ENCODE measurements around the gene USP43.

USP43 gene

DNA sequence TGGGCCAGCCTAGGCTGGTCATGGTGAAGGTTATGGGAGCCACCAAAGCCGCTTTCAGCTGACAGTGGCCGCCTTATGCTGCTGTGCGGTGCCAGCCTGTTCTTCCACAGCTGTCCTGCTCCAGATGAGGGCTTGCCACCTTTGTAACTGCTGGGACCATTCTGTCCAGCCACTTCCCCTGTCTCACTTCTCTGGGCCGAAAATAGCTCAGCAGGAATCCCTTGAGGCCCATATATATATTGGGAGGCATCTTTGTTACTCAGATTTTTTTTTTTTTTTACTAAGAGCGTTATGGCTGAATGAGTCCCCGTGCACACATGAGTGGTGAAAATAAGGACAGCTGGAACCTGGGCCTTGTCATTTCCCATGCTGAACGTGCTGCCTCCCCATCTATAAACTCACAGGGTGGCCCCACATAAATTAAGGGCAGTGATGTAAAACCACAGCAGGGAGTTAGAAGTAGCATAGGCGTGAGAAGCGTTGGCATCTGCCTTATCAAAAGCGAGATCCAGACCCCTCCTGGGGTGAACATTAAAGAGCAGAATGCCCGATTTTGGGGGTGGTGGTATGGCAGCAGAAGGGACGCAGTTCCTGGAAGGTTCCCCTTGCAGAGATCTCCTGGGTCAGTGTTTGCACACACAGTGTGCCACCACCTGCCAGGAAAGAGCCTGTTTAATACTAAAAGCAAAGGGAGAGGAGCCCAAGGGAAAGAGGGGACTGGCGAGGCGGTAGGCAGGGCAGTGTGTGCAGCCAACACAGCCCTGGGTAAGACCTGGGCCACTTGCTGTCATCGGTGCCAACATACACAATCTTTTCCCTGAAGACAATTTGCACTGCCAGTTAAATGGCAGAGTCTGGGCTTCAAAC lies 57.8 kb downstream of the USP43 start:
- Mint-ChIP-seq H3K36me3 (ENCODE audit: low read depth) (no peaks in the 10 kb centered on the region), H3K4me1 (ENCODE audit: low read depth) (no peaks in the 10 kb centered on the region), H3K27me3 (ENCODE audit: low read depth) (no peaks in the 10 kb centered on the region), H3K4me3 (no peak overlapping the region), H3K9me3 (no peaks in the 10 kb centered on the region), H3K27ac (no peak overlapping the region)
- no peak for DNase-seq (ENCODE audit: low spot score)

DNA sequence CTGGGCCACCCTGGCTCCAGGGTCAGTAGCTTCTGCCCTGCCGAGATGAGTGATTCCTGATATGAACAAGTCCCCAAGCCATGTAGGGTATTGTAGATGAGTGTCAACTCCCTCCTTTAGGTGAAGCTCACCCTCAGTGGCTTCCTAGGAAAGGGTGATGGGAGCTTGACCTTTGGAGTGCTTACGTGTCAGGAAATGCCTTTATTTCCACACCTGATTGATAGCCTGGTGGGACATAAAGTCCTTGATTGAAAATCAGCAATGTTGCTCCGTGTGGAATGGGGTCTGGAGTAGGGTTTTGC lies 58.4 kb downstream of the USP43 start:
- H3K4me1 Mint-ChIP-seq (ENCODE audit: low read depth): no peaks in the 10 kb centered on the region
- no peak overlapping the region for H3K4me3 Mint-ChIP-seq
- no peak for DNase-seq (ENCODE audit: low spot score)
- H3K27me3 Mint-ChIP-seq (ENCODE audit: low read depth): no peaks in the 10 kb centered on the region
- no peak overlapping the region for H3K27ac Mint-ChIP-seq
- no peaks in the 10 kb centered on the region for H3K36me3 Mint-ChIP-seq (ENCODE audit: low read depth)
- H3K9me3 Mint-ChIP-seq: no peaks in the 10 kb centered on the region

DNA sequence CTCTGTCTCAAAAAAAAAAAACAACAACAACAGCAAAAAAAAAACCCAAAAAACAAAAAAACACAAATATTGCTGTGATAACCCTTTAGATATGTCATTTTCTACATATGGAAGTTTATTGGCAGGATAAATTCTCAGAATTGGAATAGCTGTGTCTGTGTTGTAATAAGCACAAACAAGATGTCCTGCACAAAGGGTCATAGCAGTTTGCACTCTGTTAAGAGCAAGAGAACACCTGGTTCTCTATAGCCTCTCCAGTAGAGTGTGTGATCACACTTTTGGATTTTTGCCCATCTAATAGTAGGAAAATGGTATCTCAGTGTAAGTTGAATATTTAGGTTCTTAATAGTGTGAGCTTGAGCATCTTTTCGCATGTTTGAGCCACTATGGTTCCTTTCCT lies 60.4 kb downstream of the USP43 start:
- DNase-seq (ENCODE audit: low spot score): no peak
- Mint-ChIP-seq H3K27ac (no peak overlapping the region), H3K4me3 (no peak overlapping the region), H3K36me3 (ENCODE audit: low read depth) (no peaks in the 10 kb centered on the region), H3K9me3 (no peaks in the 10 kb centered on the region), H3K4me1 (ENCODE audit: low read depth) (no peaks in the 10 kb centered on the region), H3K27me3 (ENCODE audit: low read depth) (no peaks in the 10 kb centered on the region)

- H3K9me3 Mint-ChIP-seq: no peaks in the 10 kb centered on the region
- no peak overlapping the region for H3K4me3 Mint-ChIP-seq
- H3K27ac Mint-ChIP-seq: no peak overlapping the region
- DNase-seq (ENCODE audit: low spot score): no peak
- H3K27me3 Mint-ChIP-seq (ENCODE audit: low read depth): no peaks in the 10 kb centered on the region
- no peaks in the 10 kb centered on the region for H3K4me1 Mint-ChIP-seq (ENCODE audit: low read depth)
- no peaks in the 10 kb centered on the region for H3K36me3 Mint-ChIP-seq (ENCODE audit: low read depth)
Observed at GRCh38 chr17:9707948-9708347, 62.6 kb downstream of the USP43 start.

- H3K4me1 Mint-ChIP-seq (ENCODE audit: low read depth): no peaks in the 10 kb centered on the region
- H3K4me3 Mint-ChIP-seq: no peak overlapping the region
- H3K9me3 Mint-ChIP-seq: no peaks in the 10 kb centered on the region
- no peak for DNase-seq (ENCODE audit: low spot score)
- H3K27me3 Mint-ChIP-seq (ENCODE audit: low read depth): no peaks in the 10 kb centered on the region
- H3K27ac Mint-ChIP-seq: no peak overlapping the region
- no peaks in the 10 kb centered on the region for H3K36me3 Mint-ChIP-seq (ENCODE audit: low read depth)
Observed at GRCh38 chr17:9714801-9715200, 69.5 kb downstream of the USP43 start.

- H3K4me1 Mint-ChIP-seq (ENCODE audit: low read depth): no peaks in the 10 kb centered on the region
- H3K27me3 Mint-ChIP-seq (ENCODE audit: low read depth): no peaks in the 10 kb centered on the region
- DNase-seq (ENCODE audit: low spot score): no peak
- H3K27ac Mint-ChIP-seq: no peak overlapping the region
- H3K4me3 Mint-ChIP-seq: no peak overlapping the region
- H3K9me3 Mint-ChIP-seq: no peaks in the 10 kb centered on the region
- H3K36me3 Mint-ChIP-seq (ENCODE audit: low read depth): no peaks in the 10 kb centered on the region
Observed at GRCh38 chr17:9715503-9716016, 70.2 kb downstream of the USP43 start.

- H3K27me3 Mint-ChIP-seq (ENCODE audit: low read depth): no peaks in the 10 kb centered on the region
- H3K4me1 Mint-ChIP-seq (ENCODE audit: low read depth): no peaks in the 10 kb centered on the region
- no peak overlapping the region for H3K27ac Mint-ChIP-seq
- no peak for DNase-seq (ENCODE audit: low spot score)
- H3K36me3 Mint-ChIP-seq (ENCODE audit: low read depth): no peaks in the 10 kb centered on the region
- no peaks in the 10 kb centered on the region for H3K9me3 Mint-ChIP-seq
- no peak overlapping the region for H3K4me3 Mint-ChIP-seq
Observed at GRCh38 chr17:9725575-9725974, 80.3 kb downstream of the USP43 start.

GRCh38 chr17:9726291-9726690 lies 81.0 kb downstream of the USP43 start:
- no peak overlapping the region for H3K27ac Mint-ChIP-seq

DNA sequence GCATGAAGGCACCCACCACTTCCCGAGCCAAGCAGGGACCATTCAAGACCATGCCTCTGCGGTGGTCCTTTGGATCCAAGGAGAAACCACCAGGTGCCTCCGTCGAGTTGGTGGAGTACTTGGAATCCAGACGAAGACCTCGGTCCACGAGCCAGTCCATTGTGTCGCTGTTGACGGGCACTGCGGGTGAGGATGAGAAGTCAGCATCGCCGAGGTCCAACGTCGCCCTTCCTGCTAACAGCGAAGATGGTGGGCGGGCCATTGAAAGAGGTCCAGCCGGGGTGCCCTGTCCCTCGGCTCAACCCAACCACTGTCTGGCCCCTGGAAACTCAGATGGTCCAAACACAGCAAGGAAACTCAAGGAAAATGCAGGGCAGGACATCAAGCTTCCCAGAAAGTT lies 82.7 kb downstream of the USP43 start:
- Mint-ChIP-seq H3K27ac (no peak overlapping the region), H3K9me3 (no peaks in the 10 kb centered on the region), H3K27me3 (ENCODE audit: low read depth) (no peaks in the 10 kb centered on the region), H3K36me3 (ENCODE audit: low read depth) (no peaks in the 10 kb centered on the region), H3K4me3 (no peak overlapping the region), H3K4me1 (ENCODE audit: low read depth) (no peaks in the 10 kb centered on the region)
- DNase-seq (ENCODE audit: low spot score): no peak

More at GRCh38 chr17:9726291-9726690, 81.0 kb downstream of the USP43 start:
- no peak overlapping the region for H3K4me3 Mint-ChIP-seq
- no peaks in the 10 kb centered on the region for H3K27me3 Mint-ChIP-seq (ENCODE audit: low read depth)
- H3K4me1 Mint-ChIP-seq (ENCODE audit: low read depth): no peaks in the 10 kb centered on the region
- H3K9me3 Mint-ChIP-seq: no peaks in the 10 kb centered on the region
- DNase-seq (ENCODE audit: low spot score): no peak
- H3K36me3 Mint-ChIP-seq (ENCODE audit: low read depth): no peaks in the 10 kb centered on the region

GRCh38 chr17:9728564-9728963 lies 83.2 kb downstream of the USP43 start:
- H3K27me3 Mint-ChIP-seq (ENCODE audit: low read depth): no peaks in the 10 kb centered on the region

DNA sequence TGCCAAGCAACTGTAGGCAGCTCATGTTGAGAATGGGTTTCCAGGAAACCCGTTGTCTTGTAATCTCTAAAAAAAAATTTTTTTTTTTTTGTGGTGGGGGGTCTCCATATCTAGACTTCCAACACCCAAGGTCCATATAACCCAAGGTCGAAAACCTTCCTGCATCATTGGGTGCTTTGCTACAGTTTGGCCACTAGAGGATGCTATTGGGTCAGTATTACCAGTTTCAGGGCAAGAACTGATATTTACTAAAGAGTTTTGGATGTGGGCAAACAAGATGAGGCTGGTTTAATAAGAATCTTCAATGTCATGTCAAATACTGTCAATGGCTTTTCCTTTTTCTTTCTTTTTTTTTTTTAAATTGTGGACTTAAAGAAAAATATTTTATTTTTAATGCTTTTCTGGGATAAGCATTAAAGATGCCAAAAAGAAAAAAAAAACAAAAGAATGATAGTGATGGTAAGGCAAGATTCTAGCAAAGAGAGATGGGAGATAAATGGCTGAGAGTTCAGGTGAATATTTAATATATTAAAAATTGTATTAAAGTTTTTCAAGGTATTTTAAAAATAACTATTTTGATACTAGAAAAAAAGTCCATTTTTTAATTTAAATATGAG lies 83.8 kb downstream of the USP43 start:
- Mint-ChIP-seq H3K27me3 (ENCODE audit: low read depth) (no peaks in the 10 kb centered on the region), H3K4me3 (no peak overlapping the region), H3K9me3 (no peaks in the 10 kb centered on the region), H3K4me1 (ENCODE audit: low read depth) (no peaks in the 10 kb centered on the region), H3K36me3 (ENCODE audit: low read depth) (no peaks in the 10 kb centered on the region), H3K27ac (no peak overlapping the region)
- no peak for DNase-seq (ENCODE audit: low spot score)

More at GRCh38 chr17:9728564-9728963, 83.2 kb downstream of the USP43 start:
- H3K27ac Mint-ChIP-seq: no peak overlapping the region
- H3K4me1 Mint-ChIP-seq (ENCODE audit: low read depth): no peaks in the 10 kb centered on the region
- H3K9me3 Mint-ChIP-seq: no peaks in the 10 kb centered on the region
- H3K4me3 Mint-ChIP-seq: no peak overlapping the region
- DNase-seq (ENCODE audit: low spot score): no peak
- no peaks in the 10 kb centered on the region for H3K36me3 Mint-ChIP-seq (ENCODE audit: low read depth)

DNA sequence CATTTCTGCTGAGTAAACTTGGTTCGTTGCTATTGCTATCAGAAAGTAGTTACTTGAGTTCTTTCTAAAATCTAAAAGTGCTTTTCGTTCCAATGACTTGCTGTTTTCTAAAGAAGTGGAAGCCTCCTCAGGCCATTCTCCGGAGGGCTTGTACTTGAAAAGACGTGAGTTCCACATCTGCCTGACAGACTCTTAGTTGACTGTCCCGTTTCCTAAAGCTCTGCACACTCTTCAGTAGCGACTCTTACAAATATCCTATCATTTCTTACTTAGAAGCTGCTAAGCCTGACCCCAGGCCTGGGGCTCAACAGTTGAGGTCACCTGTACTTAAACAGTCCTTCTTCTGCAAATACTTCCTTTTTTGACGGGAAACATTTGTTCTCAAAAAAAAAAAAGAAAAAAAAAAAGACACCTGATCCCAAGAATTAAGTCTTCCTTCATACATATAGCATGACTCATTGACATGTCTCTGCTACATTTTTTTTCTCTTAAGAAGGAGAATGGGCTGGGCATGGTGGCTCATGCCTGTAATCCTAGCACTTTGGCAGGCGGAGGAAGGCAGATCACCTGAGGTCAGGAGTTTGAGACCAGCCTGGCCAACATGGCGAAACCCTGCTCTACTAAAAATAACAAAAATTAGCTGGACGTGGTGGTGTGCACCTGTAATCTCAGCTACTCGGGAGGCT lies 84.6 kb downstream of the USP43 start:
- no peaks in the 10 kb centered on the region for H3K36me3 Mint-ChIP-seq (ENCODE audit: low read depth)
- H3K27ac Mint-ChIP-seq: no peak overlapping the region
- H3K9me3 Mint-ChIP-seq: no peaks in the 10 kb centered on the region
- DNase-seq (ENCODE audit: low spot score): no peak
- no peaks in the 10 kb centered on the region for H3K4me1 Mint-ChIP-seq (ENCODE audit: low read depth)
- H3K27me3 Mint-ChIP-seq (ENCODE audit: low read depth): no peaks in the 10 kb centered on the region
- H3K4me3 Mint-ChIP-seq: no peak overlapping the region

- Mint-ChIP-seq H3K9me3 (no peaks in the 10 kb centered on the region), H3K27ac (no peak overlapping the region), H3K4me3 (no peak overlapping the region), H3K36me3 (ENCODE audit: low read depth) (no peaks in the 10 kb centered on the region), H3K27me3 (ENCODE audit: low read depth) (peaks cover 6% of the 10 kb centered on the region), H3K4me1 (ENCODE audit: low read depth) (no peaks in the 10 kb centered on the region)
- DNase-seq (ENCODE audit: low spot score): no peak
Observed at GRCh38 chr17:9750524-9750923, 105.2 kb downstream of the USP43 start.

DNA sequence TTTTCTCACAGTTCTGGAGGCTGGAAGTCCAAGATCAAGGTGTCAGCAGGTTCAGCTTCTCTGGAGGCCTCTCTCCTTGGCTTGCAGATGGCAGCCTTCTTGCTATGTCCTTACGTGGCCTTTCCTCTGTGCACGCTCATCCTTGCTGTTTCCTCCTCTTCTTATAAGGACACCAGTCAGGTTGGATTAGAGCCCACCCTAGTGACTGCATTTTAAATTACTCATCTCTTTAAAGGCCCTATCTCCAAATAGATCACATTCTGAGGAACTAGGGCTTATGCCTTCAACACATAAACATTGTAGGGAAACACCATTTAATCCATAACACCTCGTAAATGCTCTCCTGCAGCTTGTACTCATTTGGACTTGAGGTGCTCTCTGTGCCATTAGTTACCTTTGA lies 109.8 kb downstream of the USP43 start:
- peaks cover 3% of the 10 kb centered on the region for H3K27me3 Mint-ChIP-seq (ENCODE audit: low read depth)
- no peak overlapping the region for H3K27ac Mint-ChIP-seq
- no peaks in the 10 kb centered on the region for H3K9me3 Mint-ChIP-seq
- no peaks in the 10 kb centered on the region for H3K36me3 Mint-ChIP-seq (ENCODE audit: low read depth)
- H3K4me3 Mint-ChIP-seq: no peak overlapping the region
- H3K4me1 Mint-ChIP-seq (ENCODE audit: low read depth): no peaks in the 10 kb centered on the region
- no peak for DNase-seq (ENCODE audit: low spot score)
